CD4-positive, alpha-beta T cell treated with Interleukin-12 subunit alpha and Interleukin-12 subunit beta, for 1 hour (primary cell): ENCODE measurements around the gene URB2.
"Not testable (repeated sequence)": the region's sequence is repeated elsewhere in the genome, so short reads cannot be mapped to it uniquely, and the experiment has no call there.

ENCODE experiments used
- DNase-seq: peaks from one replicate; pipeline ENCODE4 v3.0.0-alpha.2; 2020

URB2 gene

DNA sequence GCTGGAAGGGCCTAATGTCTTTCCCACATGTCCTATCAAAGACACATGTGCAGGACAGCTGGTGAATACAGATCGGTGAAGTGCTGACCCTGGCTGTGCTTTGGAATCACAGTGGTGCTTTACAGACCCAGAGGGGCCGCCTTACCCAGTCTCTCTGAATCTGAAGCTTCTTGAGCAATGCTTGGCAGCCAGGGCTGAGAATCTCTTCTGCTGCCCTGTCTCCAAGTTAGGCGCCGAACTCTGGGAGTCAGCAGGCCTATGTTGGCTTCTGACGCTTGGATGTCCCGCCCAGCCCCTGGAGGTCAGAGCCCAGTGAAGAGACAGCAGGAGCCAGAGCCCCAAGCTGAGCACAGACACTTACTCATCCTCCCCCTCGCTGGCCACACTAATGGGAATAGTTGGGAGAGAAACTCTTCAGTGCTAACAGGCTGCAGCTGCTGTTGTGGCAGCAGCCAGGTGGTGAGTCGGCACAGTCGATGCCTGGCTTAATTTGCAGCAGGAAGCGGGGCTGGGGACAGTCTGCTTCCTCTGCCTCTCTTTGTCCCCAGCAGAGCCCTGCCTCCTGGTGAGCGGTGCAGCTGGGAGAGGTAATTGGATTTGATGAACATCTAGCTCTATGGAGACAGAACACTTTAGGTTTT lies 68.1 kb downstream of the URB2 start:
- no peak for DNase-seq

DNA sequence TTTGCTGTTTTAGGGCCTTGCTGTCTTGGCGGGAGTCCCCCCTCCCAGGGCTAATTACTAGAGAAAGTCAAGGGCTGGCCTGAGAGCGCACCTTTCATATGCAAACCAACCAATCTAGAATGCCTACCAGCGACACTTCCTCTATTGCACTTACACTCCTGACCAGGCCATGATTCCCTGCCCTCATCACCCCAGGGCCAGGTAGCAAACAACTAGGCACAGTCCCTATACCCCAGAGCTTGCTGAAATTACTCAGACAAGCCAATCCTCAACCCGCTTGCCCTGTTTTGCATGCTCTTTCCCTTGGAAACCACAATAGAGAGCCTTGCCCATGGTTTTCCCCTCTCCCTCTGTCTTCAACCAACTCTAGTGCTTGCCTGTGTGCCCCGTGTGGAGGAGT lies 70.3 kb downstream of the URB2 start:
- DNase-seq, result no peak

DNA sequence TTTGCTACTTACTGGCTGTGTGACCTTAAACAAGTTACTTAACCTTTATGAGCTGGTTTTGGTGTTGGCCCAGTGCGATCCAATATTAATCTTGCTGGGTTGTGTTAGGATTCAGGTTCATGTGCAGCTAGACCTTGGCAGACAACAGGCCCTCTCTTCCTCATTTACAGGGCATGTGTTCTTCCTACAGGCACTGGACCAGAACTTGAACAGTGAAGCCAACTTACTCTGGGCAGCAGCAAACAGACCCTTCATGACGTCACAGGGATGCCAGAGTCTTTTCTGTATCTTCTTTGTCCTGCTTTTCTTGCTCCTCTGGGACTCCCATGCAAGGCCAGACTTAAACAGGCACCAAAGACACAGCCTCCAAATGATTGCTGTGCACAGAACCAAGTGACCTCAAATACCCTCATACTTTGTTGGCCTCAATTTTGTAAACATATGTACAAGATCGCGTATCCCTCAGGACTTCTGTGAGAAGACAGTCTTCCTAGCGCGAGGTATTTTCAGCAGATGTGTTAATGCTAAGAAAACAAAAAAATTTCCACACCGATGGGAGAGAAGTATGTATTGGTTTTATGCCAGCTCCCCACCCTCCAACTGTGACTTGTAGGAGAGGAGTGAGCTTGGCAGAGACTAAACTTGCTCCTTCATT lies 73.7 kb downstream of the URB2 start:
- DNase-seq, result no peak

DNA sequence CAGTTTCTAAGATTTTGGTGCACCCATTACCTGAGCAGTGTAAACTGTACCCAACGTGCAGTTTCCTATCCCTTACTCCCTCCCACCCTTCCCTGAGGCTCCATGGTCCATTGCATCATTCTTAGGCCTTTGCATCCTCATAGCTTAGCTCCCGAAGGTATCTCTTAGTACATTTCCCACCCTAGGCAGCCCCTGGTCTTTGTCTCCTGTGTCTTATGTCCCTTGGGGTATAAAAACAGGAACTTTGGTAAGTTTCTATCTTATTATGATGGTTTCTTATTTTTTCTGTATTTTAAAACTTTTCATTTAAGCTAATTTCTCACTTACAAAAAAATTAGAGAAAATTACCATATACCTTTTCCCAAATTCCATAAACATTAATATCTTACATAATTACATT lies 78.1 kb downstream of the URB2 start:
- no peak for DNase-seq

DNA sequence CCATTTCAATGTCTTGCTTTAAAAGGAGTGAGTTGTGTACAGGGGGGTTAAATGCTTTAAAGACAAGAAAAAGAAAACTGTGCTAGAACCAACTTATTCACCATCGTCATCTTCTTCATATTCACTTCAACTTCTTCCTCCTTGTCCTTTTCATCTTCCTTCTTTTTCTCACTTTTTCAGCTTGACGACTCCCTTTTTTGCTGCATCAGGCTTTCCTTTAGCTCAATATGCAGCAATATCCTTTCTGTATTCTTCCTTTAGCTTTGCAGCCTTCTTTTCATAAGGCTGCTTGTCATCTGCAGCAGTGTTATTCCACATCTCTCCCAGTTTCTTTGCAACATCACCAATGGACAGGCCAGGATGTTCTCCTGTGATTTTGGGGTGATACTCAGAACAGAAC lies 79.1 kb downstream of the URB2 start:
- not testable (repeated sequence) for DNase-seq

DNA sequence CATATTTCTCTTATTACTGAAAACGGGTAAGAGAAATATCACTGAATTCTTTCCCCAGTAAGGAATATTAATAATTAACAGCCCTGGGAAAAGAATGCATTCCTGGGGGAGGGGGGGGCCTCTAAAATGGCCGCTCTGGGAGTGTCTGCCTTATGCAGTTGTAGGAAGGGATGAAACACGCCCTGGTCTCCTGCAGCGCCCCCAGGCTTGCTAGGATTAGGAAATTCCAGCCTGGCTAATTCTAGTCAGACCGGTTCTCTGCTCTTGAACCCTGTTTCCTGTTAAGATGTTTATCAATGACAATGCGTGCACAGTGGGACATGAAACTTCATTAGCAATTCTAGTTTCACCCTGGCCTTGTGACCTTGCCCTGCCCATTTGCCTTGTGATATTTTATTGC lies 81.1 kb downstream of the URB2 start:
- DNase-seq, result not testable (repeated sequence)

DNA sequence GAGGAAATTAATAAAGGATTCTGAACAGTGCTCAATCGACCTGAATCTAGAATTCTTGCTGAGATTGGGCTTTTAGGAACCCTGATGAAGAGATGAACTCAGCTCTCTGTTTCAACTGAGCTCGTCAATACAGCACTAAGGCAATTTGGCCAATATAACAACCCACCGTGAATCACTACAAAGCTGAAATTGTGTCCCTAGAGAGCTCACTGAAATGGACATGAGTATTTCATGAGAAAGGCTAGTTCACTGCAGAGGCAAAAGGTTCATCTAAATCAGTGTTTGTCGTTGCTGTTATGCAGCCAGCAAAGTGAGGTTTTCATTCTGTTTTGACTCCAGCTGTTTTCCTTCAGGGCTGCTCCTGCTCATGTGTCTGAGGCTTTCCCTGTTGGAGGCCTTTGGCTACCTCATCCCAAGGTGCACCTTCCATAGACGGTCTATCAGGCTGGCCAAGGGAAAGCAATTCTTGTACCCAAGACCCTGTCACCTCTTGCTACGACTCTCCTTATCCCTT lies 83.5 kb downstream of the URB2 start:
- no peak for DNase-seq
